ENCODE results near the gene YY1.

Gene YY1

DNA sequence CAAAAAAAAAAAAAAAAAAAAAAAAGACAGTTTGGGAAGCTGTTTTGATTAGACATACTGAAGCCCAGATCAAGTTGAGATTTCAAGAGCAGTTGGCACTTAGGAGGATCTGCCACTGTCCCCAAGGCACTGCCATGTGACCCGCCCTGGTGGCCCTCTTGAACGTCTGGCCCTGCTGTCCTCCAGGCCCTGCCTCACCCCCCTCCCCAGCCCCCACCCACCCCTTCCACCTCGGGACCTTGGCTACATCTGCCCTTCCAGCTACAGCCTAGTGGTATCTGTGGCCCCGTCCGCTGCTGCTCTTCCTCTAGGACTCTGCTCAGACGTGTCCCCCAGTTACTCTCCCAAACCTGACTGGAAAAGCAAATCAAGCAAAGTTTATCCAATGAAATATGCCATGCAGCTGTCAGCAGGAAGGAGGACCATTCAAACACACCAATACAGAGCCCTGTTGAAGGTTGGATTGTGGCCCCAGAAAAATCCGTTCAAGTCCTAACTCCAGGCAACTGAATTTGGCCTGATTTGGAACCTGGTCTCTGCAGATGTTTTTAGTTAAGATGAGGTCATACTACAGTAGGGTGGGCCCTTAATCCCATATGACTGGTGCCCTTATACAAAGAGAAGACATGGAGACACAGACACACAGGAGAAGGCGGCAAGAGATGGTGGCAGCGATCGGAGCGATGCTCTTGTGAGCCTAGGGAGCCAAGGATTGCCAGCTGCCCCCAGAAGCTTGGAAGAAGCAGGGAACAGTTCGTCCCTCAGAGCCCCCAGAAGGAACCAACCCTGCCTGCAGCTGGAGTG, 49.6 kb downstream of the YY1 start:
- DNase-seq (ENCODE audit: low spot score) = no peak
- TF ChIP-seq, protein P1, sequence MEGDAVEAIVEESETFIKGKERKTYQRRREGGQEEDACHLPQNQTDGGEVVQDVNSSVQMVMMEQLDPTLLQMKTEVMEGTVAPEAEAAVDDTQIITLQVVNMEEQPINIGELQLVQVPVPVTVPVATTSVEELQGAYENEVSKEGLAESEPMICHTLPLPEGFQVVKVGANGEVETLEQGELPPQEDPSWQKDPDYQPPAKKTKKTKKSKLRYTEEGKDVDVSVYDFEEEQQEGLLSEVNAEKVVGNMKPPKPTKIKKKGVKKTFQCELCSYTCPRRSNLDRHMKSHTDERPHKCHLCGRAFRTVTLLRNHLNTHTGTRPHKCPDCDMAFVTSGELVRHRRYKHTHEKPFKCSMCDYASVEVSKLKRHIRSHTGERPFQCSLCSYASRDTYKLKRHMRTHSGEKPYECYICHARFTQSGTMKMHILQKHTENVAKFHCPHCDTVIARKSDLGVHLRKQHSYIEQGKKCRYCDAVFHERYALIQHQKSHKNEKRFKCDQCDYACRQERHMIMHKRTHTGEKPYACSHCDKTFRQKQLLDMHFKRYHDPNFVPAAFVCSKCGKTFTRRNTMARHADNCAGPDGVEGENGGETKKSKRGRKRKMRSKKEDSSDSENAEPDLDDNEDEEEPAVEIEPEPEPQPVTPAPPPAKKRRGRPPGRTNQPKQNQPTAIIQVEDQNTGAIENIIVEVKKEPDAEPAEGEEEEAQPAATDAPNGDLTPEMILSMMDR (IDR thresholded peaks at IDR 0.05; ENCODE audit: extremely low read depth, missing control alignments) = no peak

DNA sequence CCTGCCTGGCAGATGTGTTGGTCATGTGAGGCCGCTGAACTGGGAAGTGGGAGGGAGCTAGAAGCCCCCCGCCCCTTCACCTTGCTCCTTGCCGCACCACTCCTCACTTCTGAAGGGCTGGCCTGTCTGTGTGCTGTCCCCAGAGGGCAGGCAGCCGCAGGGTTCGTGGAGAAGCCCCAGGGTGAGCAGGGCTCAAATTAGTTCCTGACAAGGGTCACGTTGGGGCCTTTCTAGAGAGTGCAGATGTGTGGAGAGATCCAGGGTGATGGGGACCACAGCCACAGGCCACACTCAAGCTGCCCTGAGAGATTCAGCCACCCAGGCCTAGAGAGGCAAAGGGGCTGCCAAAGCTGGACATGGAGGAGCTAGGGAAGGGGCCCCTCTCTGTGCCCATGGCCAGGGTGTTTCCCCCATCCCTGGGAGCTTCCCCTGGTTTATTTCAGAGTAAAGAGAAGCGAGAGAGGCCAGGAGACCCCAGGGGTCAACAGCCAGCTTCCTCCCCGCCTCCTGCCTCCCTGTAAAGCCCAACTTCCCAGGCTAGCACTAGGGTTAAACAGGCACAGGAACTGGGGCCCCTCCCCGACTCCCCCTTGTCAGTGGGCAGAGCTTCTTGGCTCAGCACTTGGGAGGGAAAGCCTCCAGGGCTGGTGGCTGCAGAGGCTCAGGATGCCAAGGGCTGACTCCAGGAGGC, 51.1 kb downstream of the YY1 start:
- peak; percentile 45 for DNase-seq (ENCODE audit: low spot score)

DNA sequence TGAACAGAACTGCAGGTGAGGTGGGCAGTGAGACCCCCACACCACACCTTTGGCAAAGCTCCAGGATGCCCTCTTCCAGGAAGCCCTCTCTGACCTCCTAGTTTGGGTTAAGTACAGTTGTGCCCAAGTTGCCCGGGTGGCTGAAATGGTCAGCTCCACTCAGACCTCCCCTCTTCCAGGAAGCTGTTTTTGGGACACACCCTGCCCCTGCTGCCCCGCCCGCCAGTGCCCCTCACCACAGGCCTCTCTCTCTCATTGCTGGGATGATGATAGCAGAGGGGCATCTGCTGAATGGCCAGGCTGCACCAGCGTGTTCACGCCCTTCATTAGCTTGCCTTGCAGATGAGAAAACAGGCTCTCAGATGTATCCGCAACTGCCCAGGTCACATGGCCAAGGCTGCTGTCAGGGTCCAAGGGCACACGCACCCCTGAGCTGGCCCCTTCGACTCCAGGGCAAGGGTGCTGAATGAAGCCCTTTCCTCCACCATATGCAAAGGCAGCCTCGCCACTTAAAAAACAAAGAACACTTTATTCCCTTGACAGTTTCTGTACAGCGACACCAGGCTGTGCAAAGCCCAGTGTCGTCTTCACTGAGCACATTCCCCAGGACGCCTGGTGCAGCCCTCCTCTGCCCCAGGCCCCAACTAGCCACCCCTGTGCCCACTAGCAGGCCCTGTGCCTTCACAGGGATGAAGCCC, 51.8 kb downstream of the YY1 start:
- DNase-seq (ENCODE audit: low spot score) = no peak
- TF ChIP-seq, protein P1 (IDR thresholded peaks at IDR 0.05; ENCODE audit: extremely low read depth, missing control alignments) = no peak

More for the DNA sequence above, 51.1 kb downstream of the YY1 start:
- TF ChIP-seq, protein P1 (IDR thresholded peaks at IDR 0.05; ENCODE audit: extremely low read depth, missing control alignments) = no peak

DNA sequence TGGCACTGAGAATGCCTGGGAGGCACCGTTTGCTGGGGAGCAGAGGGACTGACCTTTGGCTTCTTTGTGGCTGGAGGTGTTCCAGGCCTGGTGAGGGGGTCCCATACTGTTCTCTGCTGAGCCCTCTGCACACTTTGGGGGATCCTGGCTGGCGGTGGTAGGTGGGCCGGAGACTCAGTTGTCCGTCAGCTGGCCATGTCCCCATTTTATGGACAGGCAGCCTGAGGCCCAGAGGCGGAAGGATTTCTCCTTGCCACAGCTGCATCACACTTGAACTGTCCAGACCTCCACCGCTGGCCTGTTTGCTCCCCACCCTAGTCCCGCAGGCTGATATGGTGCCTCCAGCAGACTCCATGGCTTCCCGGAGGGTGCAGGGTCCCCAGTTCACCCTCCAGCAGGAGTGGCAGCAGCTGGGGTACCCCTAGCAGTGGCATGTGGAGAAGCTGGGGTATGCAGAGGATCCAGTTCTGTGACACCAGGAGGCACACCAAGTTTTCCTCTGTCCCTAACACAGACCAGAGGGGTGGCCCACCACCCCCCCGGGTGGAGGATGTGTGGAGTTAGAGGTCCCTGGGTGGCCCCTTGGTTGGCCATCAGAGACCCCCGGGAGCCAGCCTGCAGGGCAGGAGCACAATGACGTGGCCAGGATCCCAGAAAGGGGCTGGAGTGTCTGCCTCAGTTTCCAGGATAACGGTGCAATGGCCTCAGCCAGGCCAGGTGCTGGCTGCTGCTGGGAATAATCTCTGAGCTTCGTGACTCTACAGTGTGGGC, 52.5 kb downstream of the YY1 start:
- TF ChIP-seq, protein P1 (IDR thresholded peaks at IDR 0.05; ENCODE audit: extremely low read depth, missing control alignments) = no peak
- peak; percentile 12 for DNase-seq (ENCODE audit: low spot score)

DNA sequence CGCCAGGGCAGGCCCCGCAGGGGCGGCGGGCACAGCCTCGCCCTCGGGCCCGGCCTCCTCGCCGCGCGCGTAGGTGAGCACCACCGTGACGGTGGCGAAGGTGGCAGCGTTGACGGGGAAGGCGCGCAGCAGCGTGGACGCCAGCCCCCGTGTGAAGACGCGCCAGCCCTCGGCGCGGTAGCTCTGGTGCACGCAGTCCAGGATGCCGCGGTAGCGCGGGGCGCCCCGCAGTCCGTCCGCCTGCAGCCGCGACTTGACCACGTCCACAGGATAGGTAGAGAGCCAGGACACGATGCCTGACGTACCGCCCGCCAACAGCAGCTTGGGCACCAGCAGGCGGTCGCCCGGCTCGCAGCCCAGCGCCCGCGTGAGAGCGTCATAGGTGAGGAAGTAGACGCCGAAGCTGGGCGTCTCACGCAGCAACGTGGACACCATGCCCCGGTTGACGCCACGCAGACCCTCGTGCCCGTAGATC, 53.4 kb downstream of the YY1 start:
- no peak for DNase-seq (ENCODE audit: low spot score)
- TF ChIP-seq, protein P1 (IDR thresholded peaks at IDR 0.05; ENCODE audit: extremely low read depth, missing control alignments) = no peak

DNA sequence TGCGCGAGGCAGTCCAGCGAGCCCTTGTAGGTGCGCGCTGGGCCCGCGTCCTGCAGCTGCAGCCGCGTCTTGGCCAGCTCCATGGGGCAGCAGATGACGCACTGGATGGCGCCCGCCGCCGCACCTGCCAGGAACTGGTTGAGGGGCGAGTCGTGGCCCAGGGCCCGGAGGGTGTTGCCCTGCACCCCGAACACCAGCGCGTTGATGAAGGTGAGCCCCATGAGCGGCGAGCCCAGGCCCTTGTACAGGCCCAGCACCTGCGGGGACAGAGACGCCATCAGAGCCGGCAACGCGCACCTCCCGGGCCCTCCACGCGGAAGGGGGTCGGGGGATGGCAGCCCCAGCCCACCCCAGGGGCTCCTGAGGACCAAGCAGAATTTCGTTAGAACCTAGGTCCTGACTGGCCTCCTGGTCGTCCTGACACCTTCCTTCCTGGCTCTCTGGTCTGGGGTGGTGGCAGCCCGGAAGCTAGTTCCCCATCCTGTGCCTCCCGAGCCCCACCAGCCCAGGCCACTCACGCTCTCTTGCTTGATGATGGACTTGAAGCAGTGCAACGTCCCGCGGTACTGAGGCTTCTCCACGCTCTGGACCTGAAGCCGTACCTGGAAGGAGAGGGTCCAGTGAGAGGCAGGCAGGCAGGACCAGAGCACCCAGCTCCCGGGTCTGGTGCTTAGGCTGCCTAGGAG, 54.0 kb downstream of the YY1 start:
- DNase-seq (ENCODE audit: low spot score) = no peak
- TF ChIP-seq, protein P1 (IDR thresholded peaks at IDR 0.05; ENCODE audit: extremely low read depth, missing control alignments) = no peak
